Astrocyte (in vitro differentiated cells and primary cell): Measurements from ENCODE around the gene OR11H6. TPM values are rescaled to one million over a fixed set of nuclear protein-coding genes. Genes with fewer than 3 reads are reported as not detected.
"Not testable (repeated sequence)": the region's sequence is repeated elsewhere in the genome, so short reads cannot be mapped to it uniquely, and the experiment has no call there.

Experiments
- DNase-seq: peaks from one replicate; pipeline ENCODE4 v3.0.0-alpha.2; 2010; ENCODE audit warnings: low read depth
- FAIRE-seq: peaks from 2 replicates; lab custom pipeline; 2011; peaks lifted over from hg19 to GRCh38; lab: Jason Lieb, UNC
- H2AFZ ChIP-seq: 2 replicates; pipeline ENCODE4 v1.6.0; 2012; ENCODE audit warnings: low read depth, low read length, inconsistent platforms
- H3K27ac ChIP-seq: 2 replicates; pipeline ENCODE4 v1.5.1; 2011; ENCODE audit warnings: low read depth, low read length, inconsistent platforms
- H3K27me3 ChIP-seq: 2 replicates; pipeline ENCODE4 v1.6.0; 2011; ENCODE audit warnings: low read length, inconsistent platforms; ENCODE audit not compliant: insufficient read depth
- H3K36me3 ChIP-seq: 2 replicates; pipeline ENCODE4 v1.5.1; 2011; ENCODE audit warnings: low read length, inconsistent platforms; ENCODE audit not compliant: insufficient read depth
- H3K4me1 ChIP-seq: 2 replicates; pipeline ENCODE4 v1.5.1; 2011; ENCODE audit warnings: low read length, inconsistent platforms; ENCODE audit not compliant: insufficient read depth
- H3K4me2 ChIP-seq: 2 replicates; pipeline ENCODE4 v1.6.0; 2012; ENCODE audit warnings: low read length, inconsistent platforms
- H3K4me3 ChIP-seq: 2 replicates; pipeline ENCODE4 v1.5.1; 2011; ENCODE audit warnings: low read depth, mild to moderate bottlenecking, low read length, inconsistent platforms; ENCODE audit not compliant: insufficient read depth
- H3K79me2 ChIP-seq: 2 replicates; pipeline ENCODE4 v1.6.0; 2012; ENCODE audit warnings: mild to moderate bottlenecking, low read length, inconsistent platforms; ENCODE audit not compliant: insufficient read depth
- H3K9ac ChIP-seq: 2 replicates; pipeline ENCODE4 v1.6.0; 2012; ENCODE audit warnings: mild to moderate bottlenecking, low read length, inconsistent platforms
- H3K9me3 ChIP-seq: 2 replicates; pipeline ENCODE4 v1.5.1; 2012; ENCODE audit warnings: low read depth, mild to moderate bottlenecking, low read length, inconsistent platforms; ENCODE audit not compliant: insufficient read depth
- H4K20me1 ChIP-seq: 2 replicates; pipeline ENCODE4 v1.6.0; 2012; ENCODE audit warnings: low read length, inconsistent platforms; ENCODE audit not compliant: insufficient read depth
- H3K27ac Mint-ChIP-seq: one replicate; pipeline ENCODE4 v1.8.0; 2021; ENCODE audit warnings: mild to moderate bottlenecking, mixed read lengths; ENCODE audit not compliant: unreplicated experiment
- H3K27me3 Mint-ChIP-seq: one replicate; pipeline ENCODE4 v1.8.0; 2021; ENCODE audit warnings: low read depth, mixed read lengths; ENCODE audit not compliant: unreplicated experiment
- H3K36me3 Mint-ChIP-seq: one replicate; pipeline ENCODE4 v1.8.0; 2021; ENCODE audit warnings: low read depth, mixed read lengths; ENCODE audit not compliant: unreplicated experiment
- H3K4me1 Mint-ChIP-seq: one replicate; pipeline ENCODE4 v1.8.0; 2021; ENCODE audit warnings: low read depth, mixed read lengths; ENCODE audit not compliant: unreplicated experiment
- H3K4me3 Mint-ChIP-seq: one replicate; pipeline ENCODE4 v1.8.0; 2021; ENCODE audit warnings: mild to moderate bottlenecking, moderate library complexity, mixed read lengths; ENCODE audit not compliant: unreplicated experiment
- H3K9me3 Mint-ChIP-seq: one replicate; pipeline ENCODE4 v1.8.0; 2021; ENCODE audit warnings: mild to moderate bottlenecking, mixed read lengths; ENCODE audit not compliant: unreplicated experiment
- CTCF ChIP-seq: IDR thresholded peaks from 2 replicates; pipeline ENCODE4 v1.5.1; 2011; ENCODE audit warnings: low read depth, mild to moderate bottlenecking, inconsistent platforms, low read length, moderate library complexity; ENCODE audit not compliant: insufficient read depth
- EZH2 ChIP-seq: IDR thresholded peaks from 2 replicates; pipeline ENCODE4 v1.6.1; 2012; ENCODE audit warnings: mild to moderate bottlenecking, low read length, inconsistent platforms; ENCODE audit not compliant: insufficient read depth
- total RNA-seq: library from RNA; stranded (reverse); gene quantifications from 2 replicates; pipeline ENCODE4 v1.2.1, GENCODE V29; 2021

Gene OR11H6
- total RNA-seq, 1 donor from 2014 or later = not detected

- H3K36me3 ChIP-seq = no peaks in the 10 kb centered on the region
- no peak for FAIRE-seq
- no peak overlapping the region for H3K4me3 ChIP-seq
Measured at GRCh38 chr14:20215196-20215595, 8.3 kb upstream of the OR11H6 start.

GRCh38 chr14:20219033-20219432, 4.5 kb upstream of the OR11H6 start:
- Histone ChIP-seq H3K36me3 (no peaks in the 10 kb centered on the region), H3K4me3 (no peak overlapping the region), H3K4me1 (no peaks in the 10 kb centered on the region), H3K4me2 (no peak overlapping the region), H3K9me3 (peaks cover under 1% of the 10 kb centered on the region), H3K27me3 (no peaks in the 10 kb centered on the region), H3K9ac (no peak overlapping the region), H2AFZ (no peak overlapping the region), H4K20me1 (no peaks in the 10 kb centered on the region), H3K27ac (no peak overlapping the region), H3K79me2 (no peaks in the 10 kb centered on the region)
- no peak overlapping the region for H3K4me3 Mint-ChIP-seq
- H3K4me1 Mint-ChIP-seq = no peaks in the 10 kb centered on the region
- no peak for FAIRE-seq
- H3K36me3 Mint-ChIP-seq = no peaks in the 10 kb centered on the region
- no peak for DNase-seq
- TF ChIP-seq EZH2 = no peak
- TF ChIP-seq CTCF = no peak
- H3K9me3 Mint-ChIP-seq = no peaks in the 10 kb centered on the region
- no peak overlapping the region for H3K27ac Mint-ChIP-seq
- H3K27me3 Mint-ChIP-seq = no peaks in the 10 kb centered on the region

More at GRCh38 chr14:20215196-20215595, 8.3 kb upstream of the OR11H6 start:
- Histone ChIP-seq H3K27me3 (no peaks in the 10 kb centered on the region), H4K20me1 (no peaks in the 10 kb centered on the region), H3K27ac (no peak overlapping the region), H3K79me2 (no peaks in the 10 kb centered on the region), H2AFZ (no peak overlapping the region), H3K4me2 (no peak overlapping the region), H3K4me1 (no peaks in the 10 kb centered on the region), H3K9ac (no peak overlapping the region), H3K9me3 (no peaks in the 10 kb centered on the region)
- Mint-ChIP-seq H3K27me3 (no peaks in the 10 kb centered on the region), H3K9me3 (no peaks in the 10 kb centered on the region), H3K4me1 (no peaks in the 10 kb centered on the region), H3K36me3 (no peaks in the 10 kb centered on the region), H3K4me3 (no peak overlapping the region), H3K27ac (no peak overlapping the region)
- DNase-seq = no peak
- TF ChIP-seq EZH2 = no peak
- TF ChIP-seq CTCF = no peak

GRCh38 chr14:20228681-20229080, 5.2 kb downstream of the OR11H6 start, which contains the start of gene OR11H7:
Gene OR11H7, plus strand, starts transcription at chr14:20228981.
- Histone ChIP-seq H3K4me1 (no peaks in the 10 kb centered on the region), H2AFZ (no peak within 1 kb of the TSS), H3K9me3 (peaks cover 15% of the 10 kb centered on the region), H3K79me2 (no peaks in the 10 kb centered on the region), H3K4me2 (no peak within 1 kb of the TSS), H3K27me3 (no peaks in the 10 kb centered on the region), H3K9ac (no peak within 1 kb of the TSS), H3K27ac (no peak within 1 kb of the TSS), H4K20me1 (no peaks in the 10 kb centered on the region), H3K36me3 (no peaks in the 10 kb centered on the region), H3K4me3 (no peak within 1 kb of the TSS)
- no peak for FAIRE-seq
- TF ChIP-seq CTCF = no peak
- TF ChIP-seq EZH2 = no peak
- no peak within 1 kb of the TSS for H3K4me3 Mint-ChIP-seq
- H3K4me1 Mint-ChIP-seq = no peaks in the 10 kb centered on the region
- no peak within 1 kb of the TSS for H3K27ac Mint-ChIP-seq
- no peak for DNase-seq
- peaks cover 12% of the 10 kb centered on the region for H3K9me3 Mint-ChIP-seq
- no peaks in the 10 kb centered on the region for H3K27me3 Mint-ChIP-seq
- H3K36me3 Mint-ChIP-seq = no peaks in the 10 kb centered on the region

GRCh38 chr14:20235415-20235814, 11.9 kb downstream of the OR11H6 start:
- not testable (repeated sequence) for H3K9me3 Mint-ChIP-seq, H3K4me3 ChIP-seq, H3K27ac Mint-ChIP-seq

More at GRCh38 chr14:20235415-20235814, 11.9 kb downstream of the OR11H6 start:
- H2AFZ ChIP-seq, H3K27me3 ChIP-seq, H3K9ac ChIP-seq, H3K4me1 Mint-ChIP-seq, H3K27ac ChIP-seq, H3K9me3 ChIP-seq, DNase-seq, FAIRE-seq, H3K4me2 ChIP-seq, H3K36me3 ChIP-seq, H3K27me3 Mint-ChIP-seq, H3K79me2 ChIP-seq, H4K20me1 ChIP-seq, H3K36me3 Mint-ChIP-seq, H3K4me1 ChIP-seq, H3K4me3 Mint-ChIP-seq: not testable (repeated sequence)
